Parathyroid adenoma (tissue), 2 donors: ENCODE data around the gene C10orf90.

Source experiments
- H2AFZ ChIP-seq: fragments of 300-600 bp; sonication (generic); one replicate; pipeline ENCODE4 v1.7.0; 2017; ENCODE audit warnings: antibody characterized with exemption, mild to moderate bottlenecking
- H3K27ac ChIP-seq: fragments of 300-600 bp; sonication (generic); one replicate; pipeline ENCODE4 v1.7.0; 2017
- H3K27me3 ChIP-seq: fragments of 300-600 bp; sonication (generic); one replicate; pipeline ENCODE4 v1.7.0; 2017; ENCODE audit warnings: low read length; ENCODE audit not compliant: control insufficient read depth, insufficient read depth
- H3K36me3 ChIP-seq: fragments of 300-600 bp; sonication (generic); one replicate; pipeline ENCODE4 v1.7.0; 2017; ENCODE audit warnings: low read length; ENCODE audit not compliant: control insufficient read depth, insufficient read depth
- H3K4me1 ChIP-seq: fragments of 300-600 bp; sonication (generic); one replicate; pipeline ENCODE4 v1.7.0; 2017; ENCODE audit warnings: control low read depth
- H3K4me2 ChIP-seq: fragments of 300-600 bp; sonication (generic); one replicate; pipeline ENCODE4 v1.7.0; 2017; ENCODE audit warnings: low read length
- H3K4me3 ChIP-seq: fragments of 300-600 bp; sonication (generic); one replicate; pipeline ENCODE4 v1.7.0; 2017; ENCODE audit warnings: low read depth, low read length
- H3K79me2 ChIP-seq: fragments of 300-600 bp; sonication (generic); one replicate; pipeline ENCODE4 v1.7.0; 2017; ENCODE audit warnings: control low read depth
- H3K9ac ChIP-seq: fragments of 300-600 bp; sonication (generic); one replicate; pipeline ENCODE4 v1.7.0; 2017; ENCODE audit warnings: mild to moderate bottlenecking
- H3K9me3 ChIP-seq: fragments of 300-600 bp; sonication (generic); one replicate; pipeline ENCODE4 v1.7.0; 2017; ENCODE audit warnings: low read length; ENCODE audit not compliant: control insufficient read depth
- TF ChIP-seq, protein P1 (sequence below): fragments of 300-600 bp; sonication (generic); IDR thresholded peaks from one replicate; pipeline ENCODE4 v1.7.0; 2017; ENCODE audit warnings: antibody characterized with exemption, mild to moderate bottlenecking
- donor health status: primary hyperparathyroidism.

The C10orf90 gene

DNA sequence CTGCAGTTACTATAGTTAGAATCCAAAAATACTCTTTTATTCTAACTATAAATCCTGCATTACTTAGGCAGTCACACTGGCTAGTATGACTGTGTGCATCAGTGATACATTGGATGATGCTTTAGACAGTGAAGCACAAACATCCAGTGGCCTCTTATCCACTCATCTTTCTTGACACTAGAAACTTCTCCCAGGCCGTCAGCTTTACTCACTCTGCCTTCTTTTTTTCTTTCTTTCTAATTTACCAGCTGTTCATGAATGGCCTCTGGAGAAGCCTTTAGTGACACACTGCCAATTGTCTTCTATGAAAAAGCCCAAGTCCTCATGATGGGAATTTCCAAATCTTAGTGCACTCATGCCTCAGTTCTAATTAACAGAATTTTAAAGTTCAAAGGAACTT, 26.2 kb upstream of the C10orf90 start:
- no peaks in the 10 kb centered on the region for H3K9me3 ChIP-seq
- no peak overlapping the region for H2AFZ ChIP-seq
- no peak overlapping the region for H3K4me2 ChIP-seq
- no peaks in the 10 kb centered on the region for H3K36me3 ChIP-seq
- no peak overlapping the region for H3K9ac ChIP-seq
- H3K27me3 ChIP-seq, result no peaks in the 10 kb centered on the region
- TF ChIP-seq, protein P1, sequence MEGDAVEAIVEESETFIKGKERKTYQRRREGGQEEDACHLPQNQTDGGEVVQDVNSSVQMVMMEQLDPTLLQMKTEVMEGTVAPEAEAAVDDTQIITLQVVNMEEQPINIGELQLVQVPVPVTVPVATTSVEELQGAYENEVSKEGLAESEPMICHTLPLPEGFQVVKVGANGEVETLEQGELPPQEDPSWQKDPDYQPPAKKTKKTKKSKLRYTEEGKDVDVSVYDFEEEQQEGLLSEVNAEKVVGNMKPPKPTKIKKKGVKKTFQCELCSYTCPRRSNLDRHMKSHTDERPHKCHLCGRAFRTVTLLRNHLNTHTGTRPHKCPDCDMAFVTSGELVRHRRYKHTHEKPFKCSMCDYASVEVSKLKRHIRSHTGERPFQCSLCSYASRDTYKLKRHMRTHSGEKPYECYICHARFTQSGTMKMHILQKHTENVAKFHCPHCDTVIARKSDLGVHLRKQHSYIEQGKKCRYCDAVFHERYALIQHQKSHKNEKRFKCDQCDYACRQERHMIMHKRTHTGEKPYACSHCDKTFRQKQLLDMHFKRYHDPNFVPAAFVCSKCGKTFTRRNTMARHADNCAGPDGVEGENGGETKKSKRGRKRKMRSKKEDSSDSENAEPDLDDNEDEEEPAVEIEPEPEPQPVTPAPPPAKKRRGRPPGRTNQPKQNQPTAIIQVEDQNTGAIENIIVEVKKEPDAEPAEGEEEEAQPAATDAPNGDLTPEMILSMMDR, result no peak
- H3K79me2 ChIP-seq, result no peaks in the 10 kb centered on the region
- H3K4me1 ChIP-seq, result no peaks in the 10 kb centered on the region
- no peak overlapping the region for H3K4me3 ChIP-seq
- no peak overlapping the region for H3K27ac ChIP-seq

DNA sequence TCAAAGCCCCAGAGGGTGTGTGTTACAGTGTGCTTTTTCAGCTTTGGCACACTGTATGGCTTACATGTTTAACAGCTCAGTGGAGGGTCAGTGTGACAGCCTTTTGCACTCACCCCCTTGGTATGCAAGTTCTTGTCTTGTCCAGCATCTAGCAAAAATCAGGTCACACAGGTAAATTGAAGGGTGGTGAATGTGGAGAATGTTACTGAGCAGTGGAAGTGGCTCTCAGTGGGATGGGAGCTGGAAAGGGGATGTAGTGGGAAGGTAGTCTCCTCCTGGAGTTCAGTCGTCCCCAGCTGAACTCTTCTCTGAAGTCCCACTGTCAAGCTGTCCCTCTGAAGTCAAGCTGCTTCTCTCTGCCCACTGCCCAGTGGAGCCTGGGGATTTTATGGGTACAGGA, 21.0 kb upstream of the C10orf90 start:
- Histone ChIP-seq H3K4me3 (no peak overlapping the region), H3K4me1 (no peaks in the 10 kb centered on the region), H3K27me3 (no peaks in the 10 kb centered on the region), H3K9ac (no peak overlapping the region), H3K4me2 (no peak overlapping the region), H3K9me3 (no peaks in the 10 kb centered on the region), H3K27ac (no peak overlapping the region), H3K79me2 (no peaks in the 10 kb centered on the region), H2AFZ (no peak overlapping the region), H3K36me3 (no peaks in the 10 kb centered on the region)
- TF ChIP-seq, protein P1, result no peak

DNA sequence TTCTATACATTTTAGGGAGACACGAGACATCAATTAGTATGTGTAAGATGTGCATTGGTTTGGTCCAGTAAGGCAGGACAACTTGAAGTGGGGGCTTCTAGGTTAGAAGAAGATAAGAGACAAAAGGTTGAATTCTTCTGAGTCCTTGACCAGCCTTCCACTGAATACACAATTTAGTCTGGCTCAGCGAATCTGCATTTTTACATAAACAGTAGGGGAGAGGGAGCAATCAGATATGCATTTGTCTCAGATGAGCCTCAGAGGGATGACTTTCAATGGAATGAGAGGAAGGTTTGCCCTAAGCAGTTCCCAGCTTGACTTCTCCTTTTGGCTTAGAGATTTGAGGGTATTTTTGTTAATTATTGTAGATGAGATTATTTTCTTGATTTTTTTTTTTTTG, 20.0 kb upstream of the C10orf90 start:
- Histone ChIP-seq H3K4me1 (no peaks in the 10 kb centered on the region), H3K9me3 (no peaks in the 10 kb centered on the region), H3K27me3 (no peaks in the 10 kb centered on the region), H3K27ac (no peak overlapping the region), H3K4me3 (no peak overlapping the region), H2AFZ (no peak overlapping the region), H3K79me2 (no peaks in the 10 kb centered on the region), H3K9ac (no peak overlapping the region), H3K36me3 (no peaks in the 10 kb centered on the region), H3K4me2 (no peak overlapping the region)
- TF ChIP-seq, protein P1, result no peak

DNA sequence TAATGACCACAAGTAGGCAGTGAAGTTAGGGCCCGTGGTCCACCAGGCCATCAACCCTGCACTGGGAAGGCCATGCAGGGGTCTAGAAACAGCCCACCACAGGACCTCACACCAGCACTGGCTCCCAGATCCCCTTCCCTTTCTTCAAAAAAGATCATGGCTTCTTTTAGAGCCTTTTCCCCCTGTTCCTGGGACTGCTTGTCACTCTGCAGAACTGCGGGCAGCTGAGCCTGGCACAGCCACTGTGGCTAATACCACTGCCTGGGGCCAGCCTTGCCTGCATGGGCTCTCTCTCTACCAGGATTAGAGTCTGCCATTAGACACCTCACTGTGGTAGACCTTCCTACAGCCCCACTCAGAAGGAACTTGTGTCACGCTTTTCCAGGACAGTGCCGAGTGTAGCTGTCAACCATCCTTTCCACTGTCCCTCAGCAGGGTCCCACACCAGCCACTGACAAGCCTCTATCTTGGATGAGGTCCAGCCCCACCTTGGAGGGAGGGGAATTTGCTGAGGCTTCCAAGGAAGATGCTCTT, 19.0 kb upstream of the C10orf90 start:
- no peaks in the 10 kb centered on the region for H3K4me1 ChIP-seq
- no peak overlapping the region for H3K4me2 ChIP-seq
- TF ChIP-seq, protein P1, result no peak
- H3K36me3 ChIP-seq, result no peaks in the 10 kb centered on the region
- no peaks in the 10 kb centered on the region for H3K79me2 ChIP-seq
- no peaks in the 10 kb centered on the region for H3K9me3 ChIP-seq
- no peak overlapping the region for H3K27ac ChIP-seq
- no peak overlapping the region for H3K4me3 ChIP-seq
- H3K27me3 ChIP-seq, result no peaks in the 10 kb centered on the region
- H3K9ac ChIP-seq, result no peak overlapping the region
- no peak overlapping the region for H2AFZ ChIP-seq

DNA sequence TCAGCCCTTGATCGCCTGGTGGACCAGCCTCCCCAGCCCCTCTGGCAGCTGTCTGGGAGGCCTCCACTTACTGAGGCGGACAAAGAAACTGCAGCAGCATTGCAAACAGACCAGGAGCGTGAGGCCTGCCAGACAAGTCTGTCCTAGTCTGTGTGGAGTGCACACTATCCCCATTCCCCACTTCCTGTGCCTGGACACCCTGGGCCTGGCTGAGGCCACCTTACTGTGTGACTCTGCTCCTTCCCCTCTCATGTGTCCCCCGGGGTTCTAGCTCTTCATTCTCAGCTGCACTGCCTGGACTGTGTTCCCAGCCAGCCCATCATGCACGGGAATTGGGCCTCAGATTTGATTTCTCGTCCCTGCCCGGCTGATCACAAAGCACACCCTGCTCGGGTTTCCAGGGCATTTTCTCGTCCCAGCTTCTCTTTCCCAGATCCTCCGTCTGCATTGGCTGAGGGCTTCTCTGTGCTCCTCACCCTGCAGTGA, 16.7 kb upstream of the C10orf90 start:
- no peaks in the 10 kb centered on the region for H3K27me3 ChIP-seq
- no peaks in the 10 kb centered on the region for H3K79me2 ChIP-seq
- no peak overlapping the region for H3K27ac ChIP-seq
- no peak overlapping the region for H2AFZ ChIP-seq
- H3K4me2 ChIP-seq, result no peak overlapping the region
- H3K9ac ChIP-seq, result no peak overlapping the region
- no peaks in the 10 kb centered on the region for H3K4me1 ChIP-seq
- TF ChIP-seq, protein P1, result no peak
- H3K9me3 ChIP-seq, result no peaks in the 10 kb centered on the region
- H3K36me3 ChIP-seq, result no peaks in the 10 kb centered on the region
- H3K4me3 ChIP-seq, result no peak overlapping the region
